HG02938 (cell line): ENCODE results near the gene MRLN.
A peak's percentile ranks its signal among the peaks of the same experiment; 100 is the strongest.
"Not testable (repeated sequence)": the region's sequence is repeated elsewhere in the genome, so short reads cannot be mapped to it uniquely, and the experiment has no call there.

Experiments used
- ATAC-seq: cut with Tn5 transposase; IDR thresholded peaks from one replicate; pipeline ENCODE4 v1.9.1; 2021; ENCODE audit warnings: mild to moderate bottlenecking, moderate library complexity; ENCODE audit not compliant: unreplicated experiment

The MRLN gene

GRCh38 chr10:59748834-59749233 is 4.4 kb downstream of the MRLN start:
- ATAC-seq: no peak

- ATAC-seq: no peak
Measured at GRCh38 chr10:59745163-59745650, 8.0 kb downstream of the MRLN start.

- ATAC-seq: not testable (repeated sequence)
Measured at GRCh38 chr10:59744762-59745161, 8.5 kb downstream of the MRLN start.

- ATAC-seq: not testable (repeated sequence)
Measured at GRCh38 chr10:59744156-59744555, 9.1 kb downstream of the MRLN start.

GRCh38 chr10:59741583-59741982 is 11.7 kb downstream of the MRLN start:
- no peak for ATAC-seq

GRCh38 chr10:59741048-59741447 is 12.2 kb downstream of the MRLN start:
- ATAC-seq: no peak

GRCh38 chr10:59736749-59737148 is 16.5 kb downstream of the MRLN start:
- ATAC-seq: no peak

GRCh38 chr10:59735296-59735695 is 18.0 kb downstream of the MRLN start:
- no peak for ATAC-seq

GRCh38 chr10:59734014-59734462 is 19.2 kb downstream of the MRLN start:
- ATAC-seq: no peak

- ATAC-seq: not testable (repeated sequence)
Measured at GRCh38 chr10:59733321-59734013, 19.8 kb downstream of the MRLN start.

- not testable (repeated sequence) for ATAC-seq
Measured at GRCh38 chr10:59732849-59733248, 20.4 kb downstream of the MRLN start.

- ATAC-seq: not testable (repeated sequence)
Measured at GRCh38 chr10:59729167-59729566, 24.1 kb downstream of the MRLN start.

- no peak for ATAC-seq
Measured at GRCh38 chr10:59724098-59724938, 28.9 kb downstream of the MRLN start.

GRCh38 chr10:59720377-59720776 is 32.9 kb downstream of the MRLN start:
- no peak for ATAC-seq

GRCh38 chr10:59719374-59719773 is 33.9 kb downstream of the MRLN start:
- no peak for ATAC-seq

GRCh38 chr10:59718257-59718656 is 35.0 kb downstream of the MRLN start:
- no peak for ATAC-seq

GRCh38 chr10:59713196-59713821 is 39.9 kb downstream of the MRLN start:
- no peak for ATAC-seq

- ATAC-seq: no peak
Measured at GRCh38 chr10:59711871-59712494, 41.3 kb downstream of the MRLN start.

- peak; percentile 74 for ATAC-seq
Measured at GRCh38 chr10:59709395-59710125, 43.7 kb downstream of the MRLN start, which contains the start of gene SLC16A9. Gene SLC16A9 (minus strand): TSS chr10:59709850. CDS start chr10:59684291, 25,559 bp downstream.

- ATAC-seq: no peak
Measured at GRCh38 chr10:59708816-59709394, 44.4 kb downstream of the MRLN start.
